ENCODE measurements around the gene ESCO1.

Gene ESCO1

DNA sequence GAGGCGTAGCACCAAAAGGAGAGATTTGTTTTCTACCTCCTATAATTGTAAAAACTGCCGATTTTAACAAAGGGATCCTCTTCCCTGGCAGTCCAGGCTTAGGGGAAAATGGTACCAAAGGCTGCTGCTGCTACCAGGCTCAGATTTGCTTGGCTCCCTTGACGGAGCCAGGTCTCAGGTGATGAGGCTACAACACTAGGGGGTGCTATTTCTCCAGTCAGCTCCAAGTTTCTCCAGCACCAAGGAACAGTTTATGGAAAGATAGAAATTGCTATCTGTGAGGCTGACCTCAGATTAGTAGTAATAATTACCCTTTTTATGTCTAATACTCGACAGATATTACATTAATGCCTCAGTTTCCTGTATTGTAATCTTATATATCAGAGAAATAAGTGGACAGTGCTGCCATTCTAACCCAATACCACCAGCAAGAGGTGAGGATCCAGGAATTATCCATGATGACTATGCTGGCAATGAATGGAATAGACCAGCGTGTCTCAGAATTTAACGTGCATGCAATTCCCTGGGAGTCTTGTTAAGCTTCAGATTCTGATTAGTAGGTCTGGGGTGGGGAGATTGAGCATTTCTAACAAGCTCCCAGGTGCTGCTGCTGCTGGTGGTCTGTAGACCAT lies 111.3 kb downstream of the ESCO1 start:
- TF ChIP-seq ZNF274 (IDR thresholded peaks at IDR 0.05; ENCODE audit: low read depth, low read length), result no peak
- no peak overlapping the region for H3K4me3 ChIP-seq (ENCODE audit: low read length)

GRCh38 chr18:21486905-21487437 lies 113.5 kb downstream of the ESCO1 start:
- no peak for TF ChIP-seq ZNF274 (IDR thresholded peaks at IDR 0.05; ENCODE audit: low read depth, low read length)
- no peak overlapping the region for H3K4me3 ChIP-seq (ENCODE audit: low read length)

DNA sequence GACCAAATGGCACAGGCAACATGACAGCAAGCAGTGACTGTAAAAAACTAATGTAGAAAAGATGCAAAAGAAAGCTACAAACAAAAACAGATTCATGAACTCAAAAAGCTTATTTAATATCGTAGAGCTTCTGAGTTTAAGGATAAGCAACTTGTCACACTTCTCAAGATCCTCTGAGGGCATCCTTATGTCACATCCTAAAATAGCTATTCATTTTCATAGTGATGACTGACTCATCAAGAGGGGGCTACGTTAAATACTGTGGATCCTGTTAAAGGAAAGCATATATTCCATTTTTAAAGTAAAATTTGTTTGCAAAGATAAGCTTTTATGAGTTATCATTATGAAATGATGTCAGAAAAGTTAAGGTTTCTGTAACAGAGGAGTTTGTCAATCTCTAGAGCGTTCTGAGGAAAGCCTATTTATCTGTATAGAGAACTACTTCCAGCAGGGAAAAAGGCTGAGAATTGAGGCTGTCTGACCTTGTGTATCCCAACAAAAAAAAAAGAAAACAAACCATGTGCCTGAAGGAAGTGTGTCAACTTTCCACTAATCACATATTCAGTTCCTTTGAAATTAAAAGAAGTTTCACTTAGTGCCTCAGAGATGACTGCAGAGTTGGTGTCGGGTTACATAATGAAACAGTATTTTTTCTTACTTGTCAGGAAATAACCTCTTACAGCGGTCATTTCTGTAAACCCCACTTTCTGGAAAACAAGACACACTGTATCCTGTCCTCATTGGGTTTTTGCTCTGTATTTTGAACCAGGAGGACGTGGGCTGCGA lies 115.5 kb downstream of the ESCO1 start:
- H3K4me3 ChIP-seq (ENCODE audit: low read length), result no peak overlapping the region
- TF ChIP-seq ZNF274 (IDR thresholded peaks at IDR 0.05; ENCODE audit: low read depth, low read length), result no peak

- no peak for TF ChIP-seq ZNF274 (IDR thresholded peaks at IDR 0.05; ENCODE audit: low read depth, low read length)
- H3K4me3 ChIP-seq (ENCODE audit: low read length), result no peak overlapping the region
Measured at GRCh38 chr18:21483051-21483450, 117.5 kb downstream of the ESCO1 start.

DNA sequence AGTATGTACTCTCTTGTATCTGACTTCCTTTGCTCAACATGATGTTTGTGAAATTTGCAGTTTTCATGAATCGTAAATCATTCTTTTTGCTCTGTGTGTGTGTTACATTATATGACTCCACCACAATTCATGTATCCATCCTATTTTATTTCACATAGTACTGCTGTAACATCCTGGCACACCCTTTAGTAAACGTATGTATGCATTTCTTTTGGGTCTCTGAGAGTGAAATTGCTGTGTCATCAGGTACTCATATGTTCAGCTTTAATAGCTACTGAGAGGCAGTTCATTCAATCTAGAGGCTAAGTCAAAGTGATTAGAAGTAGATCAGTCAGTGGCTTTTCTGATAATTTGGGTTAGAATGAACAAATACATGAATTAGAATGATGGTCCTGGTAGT lies 118.8 kb downstream of the ESCO1 start:
- no peak overlapping the region for H3K4me3 ChIP-seq (ENCODE audit: low read length)
- no peak for TF ChIP-seq ZNF274 (IDR thresholded peaks at IDR 0.05; ENCODE audit: low read depth, low read length)

DNA sequence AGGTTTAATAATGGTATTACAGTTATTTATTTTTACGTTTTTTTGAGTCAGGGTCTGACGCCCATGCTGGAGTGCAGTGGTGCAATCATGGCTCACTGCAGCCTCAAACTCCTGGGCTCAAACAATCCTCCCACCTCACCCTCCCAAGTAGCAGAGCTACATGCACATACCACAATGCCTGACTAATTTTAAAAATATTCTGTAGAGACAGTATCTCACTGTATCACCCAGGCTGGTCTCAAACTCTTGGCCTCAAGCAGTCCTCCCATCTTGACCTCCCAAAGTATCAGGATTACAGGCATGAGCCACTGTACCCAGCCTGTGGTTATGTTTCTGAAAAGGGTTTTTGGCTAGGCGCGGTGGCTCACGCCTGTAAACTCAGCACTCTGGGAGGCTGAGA lies 120.8 kb downstream of the ESCO1 start:
- H3K4me3 ChIP-seq (ENCODE audit: low read length), result no peak overlapping the region

More for the DNA sequence above, 120.8 kb downstream of the ESCO1 start:
- TF ChIP-seq ZNF274 (IDR thresholded peaks at IDR 0.05; ENCODE audit: low read depth, low read length), result no peak

Measured in GM08714 (cell line).